Ascending aorta (tissue), 2 donors: ENCODE data around the gene ACIN1. TPM values are rescaled to one million over a fixed set of nuclear protein-coding genes. Genes with fewer than 3 reads are reported as not detected.

Experiments
- DNase-seq, 2 donors: peaks; one replicate each; pipeline ENCODE4 v3.0.0-alpha.2; 2019; ENCODE audit warnings: low spot score in 2 of 2
- H3K27ac ChIP-seq, 2 donors: fragments of 200-600 bp; sonication (generic); one replicate each; pipeline ENCODE4 v1.5.1; 2016 to 2017; ENCODE audit warnings: mild to moderate bottlenecking in 1 of 2
- H3K27me3 ChIP-seq: fragments of 200-600 bp; sonication (generic); one replicate; pipeline ENCODE4 v1.5.1; 2017
- H3K36me3 ChIP-seq, 2 donors: fragments of 200-600 bp; sonication (generic); one replicate each; pipeline ENCODE4 v1.5.1; 2016
- H3K4me1 ChIP-seq, 2 donors: fragments of 200-600 bp; sonication (generic); one replicate each; pipeline ENCODE4 v1.5.1; 2016 to 2017; ENCODE audit warnings: mild to moderate bottlenecking in 1 of 2
- H3K4me3 ChIP-seq, 2 donors: fragments of 200-600 bp; sonication (generic); one replicate each; pipeline ENCODE4 v1.5.1; 2016 to 2017; ENCODE audit warnings: mild to moderate bottlenecking in 1 of 2
- H3K9me3 ChIP-seq, 2 donors: fragments of 200-600 bp; sonication (generic); one replicate each; pipeline ENCODE4 v1.5.1; 2016
- intact Hi-C: fragments of 100-400 bp; cut with DNase I; formaldehyde crosslinking; loops from one replicate; pipeline ENCODE4 v1.15.1; 2023
- total RNA-seq: library from RNA; depleted of rRNA; stranded (reverse); fragments of >200 nt; gene quantifications from one replicate; pipeline ENCODE4 v1.1.0, GENCODE V29; 2016
- TF ChIP-seq, protein P1 (sequence below), 3 experiments: fragments of 200-600 bp in 2 of 3; fragments of 450-650 bp in 1 of 3; sonication (generic) in 2 of 3; IDR thresholded peaks; one replicate each; pipeline ENCODE4 v1.5.1; 2016 to 2019; ENCODE audit warnings: antibody characterized with exemption in 3 of 3, mild to moderate bottlenecking in 1 of 3, moderate library complexity in 1 of 3

Gene ACIN1
- total RNA-seq, 1 donor from 2014 or later = 58.9 TPM

DNA sequence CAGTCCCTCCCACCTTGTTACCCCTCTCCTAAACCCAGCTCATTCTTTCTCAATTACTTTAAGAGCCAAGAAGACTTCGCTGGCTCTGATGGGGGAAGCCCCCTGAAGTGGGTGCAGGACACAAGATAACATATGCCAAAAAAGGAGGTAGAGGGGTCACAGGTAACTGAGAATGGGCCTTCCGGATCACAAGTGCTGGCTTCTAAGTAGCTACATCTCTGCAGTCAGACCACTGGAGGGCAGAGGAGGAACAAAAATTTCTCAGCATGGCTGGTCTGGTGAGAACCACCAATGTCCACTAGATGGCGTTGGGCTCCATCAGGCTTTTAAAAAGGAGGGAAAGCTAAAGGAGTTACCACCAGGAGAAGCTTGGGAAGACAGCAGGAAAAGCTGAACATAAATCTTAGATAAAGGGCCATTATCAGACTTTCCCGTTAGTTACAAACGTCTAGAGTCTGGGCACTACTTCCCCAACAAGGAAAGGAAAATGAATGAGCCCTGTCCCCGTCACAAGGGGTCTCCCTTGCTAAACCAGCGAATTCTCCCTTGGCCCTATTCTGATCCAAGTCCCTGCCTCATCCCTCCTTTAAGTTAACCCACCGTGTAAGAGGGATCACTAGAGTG, 26.0 kb downstream of the ACIN1 start:
- intact Hi-C loops = no loop called here
- Histone ChIP-seq H3K27ac (peak overlapping the region in 1 of 2 donors; percentile 34), H3K36me3 (peaks cover 51 to 62% of the 10 kb centered on the region in 2 donors), H3K4me3 (no peak overlapping the region), H3K27me3 (no peaks in the 10 kb centered on the region), H3K4me1 (peaks cover 7 to 17% of the 10 kb centered on the region in 2 donors), H3K9me3 (no peaks in the 10 kb centered on the region)
- TF ChIP-seq, protein P1, sequence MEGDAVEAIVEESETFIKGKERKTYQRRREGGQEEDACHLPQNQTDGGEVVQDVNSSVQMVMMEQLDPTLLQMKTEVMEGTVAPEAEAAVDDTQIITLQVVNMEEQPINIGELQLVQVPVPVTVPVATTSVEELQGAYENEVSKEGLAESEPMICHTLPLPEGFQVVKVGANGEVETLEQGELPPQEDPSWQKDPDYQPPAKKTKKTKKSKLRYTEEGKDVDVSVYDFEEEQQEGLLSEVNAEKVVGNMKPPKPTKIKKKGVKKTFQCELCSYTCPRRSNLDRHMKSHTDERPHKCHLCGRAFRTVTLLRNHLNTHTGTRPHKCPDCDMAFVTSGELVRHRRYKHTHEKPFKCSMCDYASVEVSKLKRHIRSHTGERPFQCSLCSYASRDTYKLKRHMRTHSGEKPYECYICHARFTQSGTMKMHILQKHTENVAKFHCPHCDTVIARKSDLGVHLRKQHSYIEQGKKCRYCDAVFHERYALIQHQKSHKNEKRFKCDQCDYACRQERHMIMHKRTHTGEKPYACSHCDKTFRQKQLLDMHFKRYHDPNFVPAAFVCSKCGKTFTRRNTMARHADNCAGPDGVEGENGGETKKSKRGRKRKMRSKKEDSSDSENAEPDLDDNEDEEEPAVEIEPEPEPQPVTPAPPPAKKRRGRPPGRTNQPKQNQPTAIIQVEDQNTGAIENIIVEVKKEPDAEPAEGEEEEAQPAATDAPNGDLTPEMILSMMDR (IDR thresholded peaks at IDR 0.05) = peak; percentile 87 to 96 (median 95)
- DNase-seq = peak in 1 of 2 donors; percentile 90

DNA sequence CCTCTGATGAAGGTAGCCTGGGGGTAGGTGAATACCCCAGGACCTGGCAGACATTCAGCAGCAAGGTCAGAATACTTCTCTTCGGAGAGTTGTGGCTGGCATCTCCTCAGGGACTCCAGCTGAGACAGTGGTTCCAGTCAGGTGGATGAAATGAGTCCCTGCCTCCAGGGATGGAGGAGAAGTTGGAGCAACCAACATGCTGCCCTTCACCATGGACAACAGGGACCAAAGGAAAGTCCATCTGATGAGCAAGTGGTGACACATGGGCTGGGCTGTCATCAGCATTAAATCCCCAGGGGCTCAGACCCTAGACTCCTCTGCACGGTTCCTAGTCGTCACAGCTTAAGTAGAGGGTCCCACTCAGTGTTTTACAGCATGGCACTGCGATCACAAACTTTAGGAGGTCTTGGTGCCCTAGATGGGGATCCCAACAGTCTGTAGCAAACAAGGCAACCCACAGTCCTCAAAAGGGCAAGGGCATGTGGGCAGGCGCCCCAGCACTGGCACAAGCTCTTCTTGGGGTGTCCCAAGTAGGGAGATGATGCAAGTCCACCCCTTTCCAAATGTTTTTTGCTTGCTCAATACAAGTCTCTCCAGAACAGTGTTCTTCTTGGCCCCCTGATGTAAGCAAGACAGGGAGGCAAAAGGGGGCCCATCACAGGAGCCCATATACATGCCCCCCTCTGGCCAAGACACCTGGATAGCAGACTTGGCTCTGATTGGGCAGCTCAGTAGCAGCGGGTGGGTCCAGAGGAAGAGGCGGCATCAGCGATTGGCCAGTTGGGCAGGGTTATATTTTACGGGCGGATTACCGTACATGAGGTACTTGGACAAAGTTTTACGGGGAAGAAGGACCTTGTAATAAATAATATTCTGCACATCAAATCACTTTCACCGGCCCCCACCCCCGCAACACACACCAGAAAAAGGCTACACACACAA, 26.8 kb downstream of the ACIN1 start:
- Histone ChIP-seq H3K4me1 (peaks cover 7 to 17% of the 10 kb centered on the region in 2 donors), H3K27ac (no peak overlapping the region), H3K4me3 (no peak overlapping the region), H3K9me3 (no peaks in the 10 kb centered on the region), H3K36me3 (peaks cover 48 to 65% of the 10 kb centered on the region in 2 donors), H3K27me3 (no peaks in the 10 kb centered on the region)
- TF ChIP-seq, protein P1 (IDR thresholded peaks at IDR 0.05) = no peak
- DNase-seq = peak in 1 of 2 donors; percentile 60
- intact Hi-C loops = no loop called here

DNA sequence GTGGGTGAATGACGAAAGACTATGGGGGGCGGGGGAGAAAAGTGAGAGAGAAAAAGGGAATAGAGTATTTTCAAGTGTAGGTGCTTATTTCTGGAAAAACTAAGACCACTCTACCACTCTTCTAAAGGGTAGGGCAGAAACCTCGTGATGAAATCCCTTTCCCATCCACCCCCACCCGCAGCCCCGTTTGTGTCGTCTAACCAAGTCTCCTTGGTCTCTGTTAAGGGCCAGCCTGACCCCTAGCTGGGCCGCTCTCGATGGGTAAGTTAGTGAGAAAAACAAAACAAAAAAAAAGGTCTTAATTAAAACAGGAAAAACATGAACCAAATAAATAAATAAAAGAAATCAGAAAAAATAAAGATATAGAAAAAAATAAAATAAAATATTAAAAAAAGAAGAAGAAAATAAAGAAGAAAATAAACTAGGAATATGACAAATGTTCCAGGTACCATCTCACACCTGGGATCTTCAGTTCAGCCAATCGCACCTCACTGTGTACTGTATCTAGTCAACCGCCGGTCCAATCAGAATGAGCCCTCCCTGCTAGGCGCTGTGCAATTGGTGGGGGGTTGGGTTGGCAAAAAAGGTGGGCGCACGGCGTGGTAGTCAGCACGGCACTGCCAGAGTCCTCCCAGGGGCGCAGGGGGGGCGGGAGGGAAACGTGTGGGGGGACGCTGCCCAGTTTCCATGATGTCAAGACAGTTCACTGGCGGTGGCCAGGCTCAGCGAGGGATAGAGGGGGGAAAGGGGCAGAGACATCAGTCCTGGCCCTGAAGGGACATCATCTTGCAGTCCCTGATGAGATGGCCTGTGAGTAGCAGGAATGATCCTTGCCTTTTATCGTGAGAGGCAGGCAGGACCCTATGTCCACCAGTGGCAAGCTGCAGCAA, 27.8 kb downstream of the ACIN1 start:
- H3K4me1 ChIP-seq = peaks cover 5 to 17% of the 10 kb centered on the region in 2 donors
- H3K4me3 ChIP-seq = no peak overlapping the region
- no peak overlapping the region for H3K27ac ChIP-seq
- H3K27me3 ChIP-seq = no peaks in the 10 kb centered on the region
- TF ChIP-seq, protein P1 (IDR thresholded peaks at IDR 0.05) = no peak
- H3K36me3 ChIP-seq = peaks cover 48 to 65% of the 10 kb centered on the region in 2 donors
- no peaks in the 10 kb centered on the region for H3K9me3 ChIP-seq
- peak in 1 of 2 donors; percentile 54 for DNase-seq
- intact Hi-C loops = no loop called here

DNA sequence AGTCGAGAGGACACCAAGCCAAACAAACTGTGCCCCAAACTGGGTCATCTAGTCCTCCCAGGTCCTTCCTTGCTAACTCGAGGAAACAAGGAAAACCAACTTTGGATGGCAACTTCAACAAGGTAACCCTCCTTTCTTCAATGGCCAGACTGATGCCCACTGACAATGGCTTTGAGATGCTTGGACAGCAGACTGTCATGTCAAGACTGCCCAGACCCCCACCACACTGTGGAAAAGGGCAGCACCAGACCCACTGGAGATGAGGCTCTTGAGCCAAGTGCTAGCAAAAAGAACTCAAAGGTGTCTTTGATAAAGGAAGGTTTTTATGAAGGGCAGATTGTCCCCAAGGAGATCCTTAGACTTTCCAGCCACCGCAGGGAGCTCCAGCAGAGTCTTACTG, 28.6 kb downstream of the ACIN1 start:
- Histone ChIP-seq H3K4me1 (peaks cover 0 to 14% of the 10 kb centered on the region in 2 donors), H3K27me3 (no peaks in the 10 kb centered on the region), H3K4me3 (no peak overlapping the region), H3K36me3 (peaks cover 53 to 68% of the 10 kb centered on the region in 2 donors), H3K27ac (no peak overlapping the region), H3K9me3 (no peaks in the 10 kb centered on the region)
- intact Hi-C loops = no loop called here
- no peak for DNase-seq
- TF ChIP-seq, protein P1 (IDR thresholded peaks at IDR 0.05) = no peak

DNA sequence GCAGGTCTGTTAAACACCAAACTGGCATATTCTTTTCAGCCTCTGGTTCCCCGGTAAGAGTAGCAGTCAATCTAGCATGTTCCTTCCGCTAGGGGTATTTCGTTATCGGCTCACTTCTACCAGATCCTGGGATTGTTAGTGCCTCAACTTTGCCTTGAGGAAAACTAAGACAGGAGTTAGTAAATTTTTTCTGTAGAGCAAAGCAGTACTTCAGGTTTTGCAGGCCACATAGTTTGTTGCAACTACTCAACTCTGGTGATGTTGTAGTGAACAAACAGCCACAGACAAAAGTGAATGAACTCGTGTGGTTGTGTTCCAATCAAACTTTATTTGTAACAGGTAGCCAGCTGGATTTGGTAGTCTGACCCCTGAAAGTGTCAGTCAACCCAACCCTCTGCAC, 31.3 kb downstream of the ACIN1 start:
- TF ChIP-seq, protein P1 (IDR thresholded peaks at IDR 0.05) = no peak
- Histone ChIP-seq H3K27me3 (no peaks in the 10 kb centered on the region), H3K27ac (no peak overlapping the region), H3K4me1 (peaks cover 0 to 9% of the 10 kb centered on the region in 2 donors), H3K36me3 (peaks cover 77 to 93% of the 10 kb centered on the region in 2 donors), H3K9me3 (no peaks in the 10 kb centered on the region), H3K4me3 (no peak overlapping the region)
- intact Hi-C loops = no loop called here
- no peak for DNase-seq
